Uterus (tissue), 2 donors: ENCODE measurements around the gene NIT2.

ENCODE experiments used
- POLR2A ChIP-seq, 2 donors: fragments of 450-650 bp; IDR thresholded peaks; one replicate each; pipeline ENCODE4 v1.6.1; 2016; ENCODE audit warnings: antibody characterized with exemption in 2 of 2, mild to moderate bottlenecking in 1 of 2, moderate library complexity in 1 of 2
- TF ChIP-seq, protein P1 (sequence below), 4 experiments: fragments of 200-600 bp in 2 of 4; fragments of 450-650 bp in 2 of 4; sonication (generic) in 2 of 4; IDR thresholded peaks; one replicate each; pipeline ENCODE4 v1.5.1; 2016 to 2019; ENCODE audit warnings: antibody characterized with exemption in 4 of 4, mild to moderate bottlenecking in 2 of 4, moderate library complexity in 1 of 4

DNA sequence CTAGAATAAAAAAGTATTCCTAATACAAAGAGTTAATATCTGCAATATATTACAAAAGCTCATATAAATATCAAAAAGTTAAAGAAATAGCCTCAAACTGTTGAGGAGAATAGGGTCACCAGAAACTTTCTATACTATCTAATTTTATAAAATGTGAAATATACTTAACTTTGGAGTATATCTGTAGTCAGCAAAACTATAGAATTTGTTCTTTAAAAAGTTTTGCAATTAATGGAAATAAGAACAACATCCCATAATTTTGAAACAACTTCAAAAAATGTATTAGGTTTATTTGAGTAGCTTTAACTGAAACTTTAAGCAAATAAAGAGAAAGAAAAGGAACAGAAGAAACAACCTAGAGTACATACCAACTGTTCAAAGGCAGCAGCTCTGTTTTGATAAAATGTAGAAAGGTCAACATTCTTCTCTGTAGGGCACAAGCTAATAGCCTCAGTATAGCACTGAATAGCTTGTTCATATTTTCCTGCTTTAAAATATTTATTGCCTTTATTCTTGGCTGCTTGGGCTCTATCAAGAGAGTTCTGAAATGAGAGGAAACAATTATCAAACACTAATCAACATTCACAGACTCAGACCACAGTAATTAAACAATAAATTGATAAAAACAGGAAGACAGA, 52.0 kb downstream of the NIT2 start:
- TF ChIP-seq, protein P1, sequence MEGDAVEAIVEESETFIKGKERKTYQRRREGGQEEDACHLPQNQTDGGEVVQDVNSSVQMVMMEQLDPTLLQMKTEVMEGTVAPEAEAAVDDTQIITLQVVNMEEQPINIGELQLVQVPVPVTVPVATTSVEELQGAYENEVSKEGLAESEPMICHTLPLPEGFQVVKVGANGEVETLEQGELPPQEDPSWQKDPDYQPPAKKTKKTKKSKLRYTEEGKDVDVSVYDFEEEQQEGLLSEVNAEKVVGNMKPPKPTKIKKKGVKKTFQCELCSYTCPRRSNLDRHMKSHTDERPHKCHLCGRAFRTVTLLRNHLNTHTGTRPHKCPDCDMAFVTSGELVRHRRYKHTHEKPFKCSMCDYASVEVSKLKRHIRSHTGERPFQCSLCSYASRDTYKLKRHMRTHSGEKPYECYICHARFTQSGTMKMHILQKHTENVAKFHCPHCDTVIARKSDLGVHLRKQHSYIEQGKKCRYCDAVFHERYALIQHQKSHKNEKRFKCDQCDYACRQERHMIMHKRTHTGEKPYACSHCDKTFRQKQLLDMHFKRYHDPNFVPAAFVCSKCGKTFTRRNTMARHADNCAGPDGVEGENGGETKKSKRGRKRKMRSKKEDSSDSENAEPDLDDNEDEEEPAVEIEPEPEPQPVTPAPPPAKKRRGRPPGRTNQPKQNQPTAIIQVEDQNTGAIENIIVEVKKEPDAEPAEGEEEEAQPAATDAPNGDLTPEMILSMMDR (IDR thresholded peaks at IDR 0.05), result no peak
- TF ChIP-seq POLR2A (IDR thresholded peaks at IDR 0.05), result no peak
